Activated CD4-positive, alpha-beta memory T cell treated with anti-CD3 and anti-CD28 coated beads for 36 hours (primary cell): ENCODE results near the gene DHRS3. TPM values are rescaled to one million over a fixed set of nuclear protein-coding genes. Genes with fewer than 3 reads are reported as not detected.
"Not testable (repeated sequence)": the region's sequence is repeated elsewhere in the genome, so short reads cannot be mapped to it uniquely, and the experiment has no call there.

ENCODE experiments used
- CTCF ChIA-PET: fragments of 350-600 bp; sonication (Branson Sonifier 250); formaldehyde crosslinking; loops from one replicate; lab custom pipeline; 2021; ENCODE audit warnings: antibody characterized with exemption, inconsistent platforms; lab: Charles Lee
- POLR2A ChIA-PET: fragments of 350-600 bp; sonication (Branson Sonifier 250); formaldehyde crosslinking; loops from one replicate; lab custom pipeline; 2021; ENCODE audit warnings: antibody characterized with exemption; lab: Charles Lee
- DNase-seq: peaks from one replicate; pipeline ENCODE4 v3.0.0-alpha.2; 2020
- H3K27ac Mint-ChIP-seq: one replicate; pipeline ENCODE4 v1.8.0; 2021; ENCODE audit warnings: mixed read lengths
- H3K27me3 Mint-ChIP-seq: one replicate; pipeline ENCODE4 v1.8.0; 2021; ENCODE audit warnings: mixed read lengths
- H3K36me3 Mint-ChIP-seq: one replicate; pipeline ENCODE4 v1.8.0; 2021; ENCODE audit warnings: mixed read lengths
- H3K4me1 Mint-ChIP-seq: one replicate; pipeline ENCODE4 v1.8.0; 2021; ENCODE audit warnings: low read depth, mixed read lengths
- H3K4me3 Mint-ChIP-seq: one replicate; pipeline ENCODE4 v1.8.0; 2021; ENCODE audit warnings: mild to moderate bottlenecking, mixed read lengths
- H3K9me3 Mint-ChIP-seq: one replicate; pipeline ENCODE4 v1.8.0; 2021; ENCODE audit warnings: mixed read lengths
- intact Hi-C: fragments of 100-400 bp; cut with micrococcal nuclease; formaldehyde crosslinking; loops from one replicate; pipeline ENCODE4 v1.15.1; 2023
- total RNA-seq, 2 experiments: library from RNA; stranded (reverse); gene quantifications; one replicate each; pipeline ENCODE4 v1.2.3, GENCODE V29; 2021

Gene DHRS3
- total RNA-seq: 10 to 100 TPM; 57.6 to 58.8 TPM

- Mint-ChIP-seq H3K27ac (peak within 1 kb of the TSS; percentile 92), H3K9me3 (no peaks in the 10 kb centered on the region), H3K27me3 (no peaks in the 10 kb centered on the region), H3K4me1 (peaks cover 51% of the 10 kb centered on the region), H3K36me3 (peaks cover 12% of the 10 kb centered on the region), H3K4me3 (peak within 1 kb of the TSS; percentile 95)
- peak; percentile 80 for DNase-seq
- intact Hi-C loops: loop anchor here (1.0 to 10.0 kb wide), 6 partner anchors 108 to 493 kb away; no protein-coding TSS in a partner anchor
- ChIA-PET POLR2A (interaction anchor here (0.6 to 4.7 kb wide), 13 partner anchors 14 to 708 kb away, joined by 3 to 26 read pairs (median 4); no protein-coding TSS in a partner anchor), CTCF (interaction anchor here (0.6 to 4.5 kb wide), 22 partner anchors 10 to 935 kb away, joined by 3 to 38 read pairs (median 6); no protein-coding TSS in a partner anchor)
These were observed at the start of gene DHRS3 for GRCh38 chr1:12617901-12618660. Gene DHRS3 (minus strand): TSS chr1:12618210. CDS start chr1:12617348, 862 bp downstream.

GRCh38 chr1:12666141-12666735, 48.2 kb upstream of the DHRS3 start:
- no peak overlapping the region for H3K27ac Mint-ChIP-seq
- ChIA-PET CTCF (no interaction called here), POLR2A (no interaction called here)
- DNase-seq: no peak
- H3K9me3 Mint-ChIP-seq: peaks cover 7% of the 10 kb centered on the region
- intact Hi-C loops: no loop called here
- no peaks in the 10 kb centered on the region for H3K4me1 Mint-ChIP-seq
- H3K27me3 Mint-ChIP-seq: no peaks in the 10 kb centered on the region
- no peaks in the 10 kb centered on the region for H3K36me3 Mint-ChIP-seq
- H3K4me3 Mint-ChIP-seq: no peak overlapping the region

- Mint-ChIP-seq H3K27me3 (no peaks in the 10 kb centered on the region), H3K27ac (no peak overlapping the region), H3K4me3 (no peak overlapping the region), H3K36me3 (no peaks in the 10 kb centered on the region), H3K9me3 (peaks cover 7% of the 10 kb centered on the region), H3K4me1 (no peaks in the 10 kb centered on the region)
- ChIA-PET POLR2A (no interaction called here), CTCF (interaction anchor here (1.2 kb wide), 1 partner anchor 34 kb away, joined by 4 read pairs; no protein-coding TSS in a partner anchor)
- DNase-seq: no peak
- intact Hi-C loops: no loop called here
These were observed 47.5 kb upstream of the DHRS3 start for GRCh38 chr1:12665511-12665910.

GRCh38 chr1:12662556-12662955, 44.5 kb upstream of the DHRS3 start:
- intact Hi-C loops: no loop called here
- Mint-ChIP-seq H3K27ac (no peak overlapping the region), H3K27me3 (peaks cover under 1% of the 10 kb centered on the region), H3K4me3 (no peak overlapping the region), H3K4me1 (peaks cover 6% of the 10 kb centered on the region), H3K36me3 (no peaks in the 10 kb centered on the region), H3K9me3 (peaks cover 2% of the 10 kb centered on the region)
- no peak for DNase-seq
- ChIA-PET POLR2A (no interaction called here), CTCF (no interaction called here)

GRCh38 chr1:12661606-12662219, 43.7 kb upstream of the DHRS3 start:
- intact Hi-C loops: no loop called here
- peaks cover 2% of the 10 kb centered on the region for H3K9me3 Mint-ChIP-seq
- no peaks in the 10 kb centered on the region for H3K36me3 Mint-ChIP-seq
- no peak for DNase-seq
- no peak overlapping the region for H3K27ac Mint-ChIP-seq
- CTCF ChIA-PET: no interaction called here
- H3K4me1 Mint-ChIP-seq: peaks cover 6% of the 10 kb centered on the region
- POLR2A ChIA-PET: no interaction called here
- H3K27me3 Mint-ChIP-seq: peaks cover 3% of the 10 kb centered on the region
- H3K4me3 Mint-ChIP-seq: no peak overlapping the region

GRCh38 chr1:12658531-12659453, 40.8 kb upstream of the DHRS3 start:
- POLR2A ChIA-PET: interaction anchor here (0.7 to 1.1 kb wide), 2 partner anchors 40 to 347 kb away, joined by 3 read pairs; no protein-coding TSS in a partner anchor
- H3K9me3 Mint-ChIP-seq: peaks cover 2% of the 10 kb centered on the region
- H3K27me3 Mint-ChIP-seq: peaks cover 3% of the 10 kb centered on the region
- intact Hi-C loops: loop anchor here (1.0 to 2.0 kb wide), 3 partner anchors 38 to 383 kb away; no protein-coding TSS in a partner anchor
- H3K4me3 Mint-ChIP-seq: no peak overlapping the region
- peak; percentile 78 for DNase-seq
- H3K27ac Mint-ChIP-seq: no peak overlapping the region
- peaks cover 6% of the 10 kb centered on the region for H3K4me1 Mint-ChIP-seq
- CTCF ChIA-PET: interaction anchor here (0.6 to 4.7 kb wide), 57 partner anchors 9 to 590 kb away, joined by 3 to 118 read pairs (median 4); partner anchors contain the start of gene DHRS3
- no peaks in the 10 kb centered on the region for H3K36me3 Mint-ChIP-seq

GRCh38 chr1:12657885-12658512, 40.0 kb upstream of the DHRS3 start:
- H3K27ac Mint-ChIP-seq: not testable (repeated sequence)

GRCh38 chr1:12657060-12657884, 39.3 kb upstream of the DHRS3 start:
- Mint-ChIP-seq H3K9me3 (no peaks in the 10 kb centered on the region), H3K27me3 (peaks cover 4% of the 10 kb centered on the region), H3K4me1 (peaks cover 6% of the 10 kb centered on the region), H3K27ac (no peak overlapping the region), H3K4me3 (no peak overlapping the region), H3K36me3 (no peaks in the 10 kb centered on the region)
- ChIA-PET POLR2A (no interaction called here), CTCF (interaction anchor here (1.1 to 4.7 kb wide), 4 partner anchors 62 to 383 kb away, joined by 3 to 118 read pairs (median 48); no protein-coding TSS in a partner anchor)
- intact Hi-C loops: no loop called here
- DNase-seq: no peak

More at GRCh38 chr1:12657885-12658512, 40.0 kb upstream of the DHRS3 start:
- H3K27me3 Mint-ChIP-seq, H3K36me3 Mint-ChIP-seq, H3K4me1 Mint-ChIP-seq, H3K9me3 Mint-ChIP-seq, DNase-seq, H3K4me3 Mint-ChIP-seq, POLR2A ChIA-PET: not testable (repeated sequence)
- intact Hi-C loops: loop anchor here (2.0 kb wide), 1 partner anchor 37 kb away; no protein-coding TSS in a partner anchor
- CTCF ChIA-PET: interaction anchor here (0.6 to 4.7 kb wide), 27 partner anchors 8 to 431 kb away, joined by 3 to 118 read pairs (median 5); partner anchors contain the start of gene DHRS3

- CTCF ChIA-PET: interaction anchor here (0.6 to 4.7 kb wide), 4 partner anchors 17 to 382 kb away, joined by 3 to 118 read pairs (median 48); no protein-coding TSS in a partner anchor
- H3K27ac Mint-ChIP-seq: no peak overlapping the region
- no peaks in the 10 kb centered on the region for H3K9me3 Mint-ChIP-seq
- intact Hi-C loops: no loop called here
- H3K4me3 Mint-ChIP-seq: no peak overlapping the region
- peaks cover 6% of the 10 kb centered on the region for H3K4me1 Mint-ChIP-seq
- H3K36me3 Mint-ChIP-seq: no peaks in the 10 kb centered on the region
- DNase-seq: no peak
- POLR2A ChIA-PET: no interaction called here
- peaks cover 7% of the 10 kb centered on the region for H3K27me3 Mint-ChIP-seq
These were observed 38.6 kb upstream of the DHRS3 start for GRCh38 chr1:12656575-12656974.

GRCh38 chr1:12654657-12655056, 36.6 kb upstream of the DHRS3 start:
- no peaks in the 10 kb centered on the region for H3K9me3 Mint-ChIP-seq
- H3K27me3 Mint-ChIP-seq: peaks cover 13% of the 10 kb centered on the region
- H3K36me3 Mint-ChIP-seq: no peaks in the 10 kb centered on the region
- peaks cover 6% of the 10 kb centered on the region for H3K4me1 Mint-ChIP-seq
- intact Hi-C loops: no loop called here
- DNase-seq: no peak
- ChIA-PET CTCF (no interaction called here), POLR2A (no interaction called here)
- H3K4me3 Mint-ChIP-seq: no peak overlapping the region
- H3K27ac Mint-ChIP-seq: no peak overlapping the region
